ENCODE measurements around the gene ZNF569. TPM values are rescaled to one million over a fixed set of nuclear protein-coding genes. Genes with fewer than 3 reads are reported as not detected.

ZNF569 gene
- polyA plus RNA-seq, 1 donor (not counting 4 experiments of a cell fraction or from before 2014, with no cell fraction given): 2.9 TPM

- Histone ChIP-seq H3K4me1 (ENCODE audit: control insufficient read depth, extremely low read depth, insufficient read depth, low read length) (peaks cover 6% of the 10 kb centered on the region), H2AFZ (ENCODE audit: control insufficient read depth, low read length) (peak overlapping the region; percentile 74), H4K20me1 (ENCODE audit: control insufficient read depth, extremely low read depth, insufficient read depth, low read length) (no peaks in the 10 kb centered on the region), H3K27ac (ENCODE audit: control insufficient read depth, insufficient read depth, low read length) (no peak overlapping the region), H3K9me1 (ENCODE audit: control insufficient read depth, extremely low read depth, insufficient read depth, low read length) (no peaks in the 10 kb centered on the region), H3K9ac (ENCODE audit: control insufficient read depth, extremely low read depth, insufficient read depth, low read length) (no peak overlapping the region), H3K4me3 (ENCODE audit: control insufficient read depth in 2 of 3, extremely low read depth in 1 of 3, insufficient read depth in 2 of 3, low read depth in 1 of 3, low read length in 3 of 3) (peak overlapping the region; percentile 40 to 88 (median 54)), H3K4me2 (ENCODE audit: control insufficient read depth, extremely low read depth, insufficient read depth, low read depth, low read length) (peak overlapping the region; percentile 78), H3K9me3 (ENCODE audit: control insufficient read depth, low read depth, low read length) (no peaks in the 10 kb centered on the region), H3K36me3 (ENCODE audit: control insufficient read depth in 2 of 2, extremely low read depth in 1 of 2, insufficient read depth in 2 of 2, low read length in 2 of 2) (peaks cover 0 to 4% of the 10 kb centered on the region in 2 experiments), H3K27me3 (ENCODE audit: control insufficient read depth, extremely low read depth, insufficient read depth, low read length) (no peaks in the 10 kb centered on the region), H3K79me2 (ENCODE audit: control insufficient read depth, insufficient read depth, low read length) (peaks cover 5% of the 10 kb centered on the region)
- dilution Hi-C loops (cut with MboI; ENCODE audit: extremely low pct_ligation_motif_present, low sequenced_read_pairs): no loop called here
- DNase-seq (ENCODE audit: low read depth, low spot score): no peak
- FAIRE-seq: no peak
- no peak for TF ChIP-seq EZH2 (IDR thresholded peaks at IDR 0.05; ENCODE audit: low read length)
Observed at GRCh38 chr19:37467608-37468090, 405 bp upstream of the ZNF569 start.

GRCh38 chr19:37466277-37466797 lies 907 bp downstream of the ZNF569 start:
- Histone ChIP-seq H3K4me1 (ENCODE audit: control insufficient read depth, extremely low read depth, insufficient read depth, low read length) (peaks cover 6% of the 10 kb centered on the region), H3K79me2 (ENCODE audit: control insufficient read depth, insufficient read depth, low read length) (peaks cover 5% of the 10 kb centered on the region), H3K27me3 (ENCODE audit: control insufficient read depth, extremely low read depth, insufficient read depth, low read length) (no peaks in the 10 kb centered on the region), H3K36me3 (ENCODE audit: control insufficient read depth in 2 of 2, extremely low read depth in 1 of 2, insufficient read depth in 2 of 2, low read length in 2 of 2) (peaks cover 0 to 4% of the 10 kb centered on the region in 2 experiments), H3K9ac (ENCODE audit: control insufficient read depth, extremely low read depth, insufficient read depth, low read length) (peak overlapping the region; percentile 73), H3K4me3 (ENCODE audit: control insufficient read depth in 2 of 3, extremely low read depth in 1 of 3, insufficient read depth in 2 of 3, low read depth in 1 of 3, low read length in 3 of 3) (peak overlapping the region; percentile 81 to 91 (median 88)), H3K4me2 (ENCODE audit: control insufficient read depth, extremely low read depth, insufficient read depth, low read depth, low read length) (peak overlapping the region; percentile 78), H4K20me1 (ENCODE audit: control insufficient read depth, extremely low read depth, insufficient read depth, low read length) (no peaks in the 10 kb centered on the region), H3K27ac (ENCODE audit: control insufficient read depth, insufficient read depth, low read length) (peak overlapping the region; percentile 29), H2AFZ (ENCODE audit: control insufficient read depth, low read length) (peak overlapping the region; percentile 98), H3K9me3 (ENCODE audit: control insufficient read depth, low read depth, low read length) (no peaks in the 10 kb centered on the region), H3K9me1 (ENCODE audit: control insufficient read depth, extremely low read depth, insufficient read depth, low read length) (no peaks in the 10 kb centered on the region)
- TF ChIP-seq EZH2 (IDR thresholded peaks at IDR 0.05; ENCODE audit: low read length) (no peak), CTCF (optimal IDR thresholded peaks at IDR 0.05 in 1 of 3, IDR thresholded peaks at IDR 0.05 in 1 of 3, conservative IDR thresholded peaks at IDR 0.05 in 1 of 3; ENCODE audit: extremely low read depth in 1 of 3, insufficient read depth in 2 of 3, low read length in 3 of 3) (no peak)
- dilution Hi-C loops (cut with MboI; ENCODE audit: extremely low pct_ligation_motif_present, low sequenced_read_pairs): no loop called here
- no peak for FAIRE-seq
- no peak for DNase-seq (ENCODE audit: low read depth, low spot score)

Data from keratinocyte (primary cell).